Activated naive CD8-positive, alpha-beta T cell treated with anti-CD3 and anti-CD28 coated beads for 36 hours (primary cell): ENCODE data around the gene VSIG8. TPM values are rescaled to one million over a fixed set of nuclear protein-coding genes. Genes with fewer than 3 reads are reported as not detected.

ENCODE experiments used
- DNase-seq: peaks from one replicate; pipeline ENCODE4 v3.0.0; 2021
- H3K27ac Mint-ChIP-seq: one replicate; pipeline ENCODE4 v1.8.0; 2022; ENCODE audit warnings: mild to moderate bottlenecking, moderate library complexity, mixed read lengths
- H3K27me3 Mint-ChIP-seq: one replicate; pipeline ENCODE4 v1.8.0; 2022; ENCODE audit warnings: mild to moderate bottlenecking, mixed read lengths
- H3K36me3 Mint-ChIP-seq: one replicate; pipeline ENCODE4 v1.8.0; 2021; ENCODE audit warnings: mild to moderate bottlenecking, mixed read lengths
- H3K4me1 Mint-ChIP-seq: one replicate; pipeline ENCODE4 v1.8.0; 2021; ENCODE audit warnings: mixed read lengths
- H3K4me3 Mint-ChIP-seq: one replicate; pipeline ENCODE4 v1.8.0; 2022; ENCODE audit warnings: mild to moderate bottlenecking, moderate library complexity, mixed read lengths
- H3K9me3 Mint-ChIP-seq: one replicate; pipeline ENCODE4 v1.8.0; 2022; ENCODE audit warnings: mixed read lengths
- total RNA-seq, 2 experiments: library from RNA; stranded (reverse); gene quantifications; one replicate each; pipeline ENCODE4 v1.2.3, GENCODE V29; 2021

The VSIG8 gene
- total RNA-seq, 2 experiments from 2014 or later, result not detected

GRCh38 chr1:159804924-159805323, 57.5 kb downstream of the VSIG8 start:
- no peak for DNase-seq
- no peak overlapping the region for H3K4me3 Mint-ChIP-seq
- no peaks in the 10 kb centered on the region for H3K27me3 Mint-ChIP-seq
- peaks cover 12% of the 10 kb centered on the region for H3K4me1 Mint-ChIP-seq
- H3K27ac Mint-ChIP-seq, result no peak overlapping the region
- peaks cover 2% of the 10 kb centered on the region for H3K36me3 Mint-ChIP-seq
- H3K9me3 Mint-ChIP-seq, result no peaks in the 10 kb centered on the region

Other genes with a start within 250 kb of the VSIG8 start
- not detected for gene CRP, start 148.1 kb downstream of the VSIG8 start, total RNA-seq
- gene DUSP23, start 81.7 kb downstream of the VSIG8 start, total RNA-seq, result 10 to 100 TPM; 33.5 to 36.0 TPM
- not detected for gene FCRL6, start 60.3 kb downstream of the VSIG8 start, total RNA-seq
- gene SLAMF8, start 35.8 kb downstream of the VSIG8 start, total RNA-seq, result 1 to 10 TPM; 1.3 to 2.1 TPM
- under 1 TPM; 0.78 to 0.80 TPM for gene CFAP45, start 37.5 kb upstream of the VSIG8 start, total RNA-seq
- 100 to 1,000 TPM; 463 to 489 TPM for gene TAGLN2, start 62.9 kb upstream of the VSIG8 start, total RNA-seq
- gene IGSF9, start 83.0 kb upstream of the VSIG8 start, total RNA-seq, result under 1 TPM in 1 of 2 experiments, not detected in 1; 0.08 TPM
- gene SLAMF9, start 91.6 kb upstream of the VSIG8 start, total RNA-seq, result not detected
- 1 to 10 TPM; 4.7 TPM for gene PIGM, start 169.3 kb upstream of the VSIG8 start, total RNA-seq
- not detected for gene KCNJ10, start 207.5 kb upstream of the VSIG8 start, total RNA-seq
- gene KCNJ9, start 218.9 kb upstream of the VSIG8 start, total RNA-seq, result under 1 TPM in 1 of 2 experiments, not detected in 1; 0.04 TPM
- gene IGSF8, start 236.0 kb upstream of the VSIG8 start, total RNA-seq, result 10 to 100 TPM; 38.0 to 39.0 TPM